ENCODE measurements around the gene ODAD4.

The ODAD4 gene

GRCh38 chr17:41992576-41992975 lies 62.2 kb downstream of the ODAD4 start:
- no peak for TF ChIP-seq CTCF (IDR thresholded peaks at IDR 0.05; ENCODE audit: extremely low read depth, insufficient read depth, missing control alignments)
- in situ Hi-C loops (cut with MboI; ENCODE audit: low pct_unique_long_range_greater_than_20kb, low sequenced_read_pairs, unreplicated experiment), result no loop called here
- no peak for DNase-seq (ENCODE audit: low spot score)

- in situ Hi-C loops (cut with MboI; ENCODE audit: low pct_unique_long_range_greater_than_20kb, low sequenced_read_pairs, unreplicated experiment), result no loop called here
- no peak for TF ChIP-seq CTCF (IDR thresholded peaks at IDR 0.05; ENCODE audit: extremely low read depth, insufficient read depth, missing control alignments)
- DNase-seq (ENCODE audit: low spot score), result no peak
Observed at GRCh38 chr17:41996855-41997164, 66.4 kb downstream of the ODAD4 start.

- in situ Hi-C loops (cut with MboI; ENCODE audit: low pct_unique_long_range_greater_than_20kb, low sequenced_read_pairs, unreplicated experiment), result no loop called here
- no peak for DNase-seq (ENCODE audit: low spot score)
- no peak for TF ChIP-seq CTCF (IDR thresholded peaks at IDR 0.05; ENCODE audit: extremely low read depth, insufficient read depth, missing control alignments)
Observed at GRCh38 chr17:41998497-41998896, 68.1 kb downstream of the ODAD4 start.

GRCh38 chr17:42000413-42001133 lies 70.2 kb downstream of the ODAD4 start:
- TF ChIP-seq CTCF (IDR thresholded peaks at IDR 0.05; ENCODE audit: extremely low read depth, insufficient read depth, missing control alignments), result no peak
- in situ Hi-C loops (cut with MboI; ENCODE audit: low pct_unique_long_range_greater_than_20kb, low sequenced_read_pairs, unreplicated experiment), result no loop called here
- DNase-seq (ENCODE audit: low spot score), result no peak

GRCh38 chr17:42001729-42002128 lies 71.3 kb downstream of the ODAD4 start:
- TF ChIP-seq CTCF (IDR thresholded peaks at IDR 0.05; ENCODE audit: extremely low read depth, insufficient read depth, missing control alignments), result no peak
- in situ Hi-C loops (cut with MboI; ENCODE audit: low pct_unique_long_range_greater_than_20kb, low sequenced_read_pairs, unreplicated experiment), result no loop called here
- no peak for DNase-seq (ENCODE audit: low spot score)

GRCh38 chr17:42002175-42002791 lies 71.9 kb downstream of the ODAD4 start:
- in situ Hi-C loops (cut with MboI; ENCODE audit: low pct_unique_long_range_greater_than_20kb, low sequenced_read_pairs, unreplicated experiment), result no loop called here

More at GRCh38 chr17:42002175-42002791, 71.9 kb downstream of the ODAD4 start:
- no peak for TF ChIP-seq CTCF (IDR thresholded peaks at IDR 0.05; ENCODE audit: extremely low read depth, insufficient read depth, missing control alignments)
- no peak for DNase-seq (ENCODE audit: low spot score)

All from GM13977 (cell line).